AG09319 (cell line): Measurements from ENCODE around the gene CENPM.

Experiments used
- DNase-seq: peaks from one replicate; pipeline ENCODE4 v3.0.0-alpha.2; 2010; ENCODE audit warnings: low read depth; ENCODE audit errors: extremely low read depth
- TF ChIP-seq, protein P1 (sequence below): IDR thresholded peaks from 2 replicates; pipeline ENCODE4 v1.5.1; 2011; ENCODE audit warnings: low read depth, mild to moderate bottlenecking, inconsistent platforms, low read length, moderate library complexity

Gene CENPM

DNA sequence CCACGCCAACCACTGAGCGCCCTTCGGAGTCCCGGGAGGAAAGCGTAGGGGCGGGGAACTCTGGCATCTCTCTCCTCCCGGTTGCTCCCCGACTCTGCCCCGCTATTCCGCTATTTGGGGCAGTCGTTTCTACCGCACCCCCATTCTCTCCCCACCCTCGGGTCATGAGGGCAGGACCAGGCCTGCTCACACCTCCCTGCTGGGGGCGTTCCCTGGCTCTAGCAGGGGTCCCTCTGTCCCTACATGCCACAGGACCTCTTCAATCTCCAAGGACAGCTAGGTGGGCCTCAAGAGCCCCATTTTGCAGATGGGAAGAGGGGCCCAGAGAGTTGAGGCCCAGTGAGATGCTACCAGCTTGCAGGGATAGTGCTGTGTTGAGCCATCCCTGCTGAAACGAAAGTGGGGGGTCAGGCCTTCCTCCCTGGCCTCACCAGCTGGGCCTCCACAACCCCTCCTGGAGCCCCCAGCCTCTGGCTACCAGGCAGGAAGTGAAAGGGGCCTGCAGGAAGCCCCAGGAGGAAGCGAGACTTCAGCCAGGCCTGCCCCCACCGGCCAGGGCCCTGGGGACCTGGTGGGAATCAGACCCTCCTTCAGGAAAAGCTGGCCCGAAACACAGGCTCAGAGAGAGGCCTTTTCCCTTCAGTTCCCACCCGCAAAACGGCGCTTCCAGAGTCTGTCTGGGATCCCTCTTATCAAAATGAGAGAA, 26.5 kb downstream of the CENPM start:
- TF ChIP-seq, protein P1, sequence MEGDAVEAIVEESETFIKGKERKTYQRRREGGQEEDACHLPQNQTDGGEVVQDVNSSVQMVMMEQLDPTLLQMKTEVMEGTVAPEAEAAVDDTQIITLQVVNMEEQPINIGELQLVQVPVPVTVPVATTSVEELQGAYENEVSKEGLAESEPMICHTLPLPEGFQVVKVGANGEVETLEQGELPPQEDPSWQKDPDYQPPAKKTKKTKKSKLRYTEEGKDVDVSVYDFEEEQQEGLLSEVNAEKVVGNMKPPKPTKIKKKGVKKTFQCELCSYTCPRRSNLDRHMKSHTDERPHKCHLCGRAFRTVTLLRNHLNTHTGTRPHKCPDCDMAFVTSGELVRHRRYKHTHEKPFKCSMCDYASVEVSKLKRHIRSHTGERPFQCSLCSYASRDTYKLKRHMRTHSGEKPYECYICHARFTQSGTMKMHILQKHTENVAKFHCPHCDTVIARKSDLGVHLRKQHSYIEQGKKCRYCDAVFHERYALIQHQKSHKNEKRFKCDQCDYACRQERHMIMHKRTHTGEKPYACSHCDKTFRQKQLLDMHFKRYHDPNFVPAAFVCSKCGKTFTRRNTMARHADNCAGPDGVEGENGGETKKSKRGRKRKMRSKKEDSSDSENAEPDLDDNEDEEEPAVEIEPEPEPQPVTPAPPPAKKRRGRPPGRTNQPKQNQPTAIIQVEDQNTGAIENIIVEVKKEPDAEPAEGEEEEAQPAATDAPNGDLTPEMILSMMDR = no peak
- no peak for DNase-seq

GRCh38 chr22:41919357-41920224, 27.4 kb downstream of the CENPM start:
- DNase-seq = no peak
- TF ChIP-seq, protein P1 = no peak

- TF ChIP-seq, protein P1 = no peak
- no peak for DNase-seq
Measured at GRCh38 chr22:41917903-41918791, 28.8 kb downstream of the CENPM start.

- no peak for DNase-seq
- TF ChIP-seq, protein P1 = no peak
Measured at GRCh38 chr22:41917375-41917902, 29.5 kb downstream of the CENPM start.

- no peak for DNase-seq
- TF ChIP-seq, protein P1 = no peak
Measured at GRCh38 chr22:41916745-41917358, 30.1 kb downstream of the CENPM start.

- TF ChIP-seq, protein P1 = no peak
- DNase-seq = no peak
Measured at GRCh38 chr22:41915786-41916493, 31.0 kb downstream of the CENPM start.
